HL-60 (cell line): ENCODE results near the gene ATG4D.

Experiments used
- GABPA ChIP-seq: IDR thresholded peaks from 2 replicates; pipeline ENCODE4 v1.6.1; 2012; ENCODE audit warnings: low read depth
- POLR2AphosphoS5 ChIP-seq: IDR thresholded peaks from 2 replicates; pipeline ENCODE4 v1.6.1; 2012; ENCODE audit warnings: low read depth
- TF ChIP-seq, protein P1 (sequence below): IDR thresholded peaks from one replicate; pipeline ENCODE4 v1.5.1; 2011; ENCODE audit warnings: low read length, control low read depth, inconsistent platforms; ENCODE audit not compliant: insufficient read depth
- TF ChIP-seq, protein P2 (sequence below): IDR thresholded peaks from 2 replicates; pipeline ENCODE4 v1.6.1; 2012; ENCODE audit warnings: low read depth; ENCODE audit not compliant: insufficient replicate concordance

DNA sequence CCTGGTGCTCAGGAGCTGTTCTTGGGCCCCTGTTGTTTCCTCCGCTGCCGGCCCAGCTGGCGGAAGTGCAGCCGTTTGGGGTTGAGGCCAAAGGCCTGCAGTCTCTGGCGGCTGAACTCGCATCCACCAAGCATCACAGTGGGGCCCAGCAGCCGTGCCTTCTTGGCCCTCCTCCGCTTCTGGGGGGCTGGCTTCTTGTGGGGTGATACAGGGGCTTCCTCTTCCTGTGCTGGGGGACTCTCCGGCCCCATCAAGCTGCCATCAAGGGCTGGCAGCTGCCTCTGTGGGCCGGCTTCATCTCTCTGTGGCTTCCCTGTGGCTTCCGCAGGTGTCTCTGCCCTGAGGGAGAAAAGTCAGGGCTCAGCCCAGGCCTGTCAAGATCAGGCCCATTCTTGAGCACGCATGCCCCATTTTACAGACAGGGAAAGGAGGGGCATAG, 10.3 kb downstream of the ATG4D start:
- TF ChIP-seq, protein P1, sequence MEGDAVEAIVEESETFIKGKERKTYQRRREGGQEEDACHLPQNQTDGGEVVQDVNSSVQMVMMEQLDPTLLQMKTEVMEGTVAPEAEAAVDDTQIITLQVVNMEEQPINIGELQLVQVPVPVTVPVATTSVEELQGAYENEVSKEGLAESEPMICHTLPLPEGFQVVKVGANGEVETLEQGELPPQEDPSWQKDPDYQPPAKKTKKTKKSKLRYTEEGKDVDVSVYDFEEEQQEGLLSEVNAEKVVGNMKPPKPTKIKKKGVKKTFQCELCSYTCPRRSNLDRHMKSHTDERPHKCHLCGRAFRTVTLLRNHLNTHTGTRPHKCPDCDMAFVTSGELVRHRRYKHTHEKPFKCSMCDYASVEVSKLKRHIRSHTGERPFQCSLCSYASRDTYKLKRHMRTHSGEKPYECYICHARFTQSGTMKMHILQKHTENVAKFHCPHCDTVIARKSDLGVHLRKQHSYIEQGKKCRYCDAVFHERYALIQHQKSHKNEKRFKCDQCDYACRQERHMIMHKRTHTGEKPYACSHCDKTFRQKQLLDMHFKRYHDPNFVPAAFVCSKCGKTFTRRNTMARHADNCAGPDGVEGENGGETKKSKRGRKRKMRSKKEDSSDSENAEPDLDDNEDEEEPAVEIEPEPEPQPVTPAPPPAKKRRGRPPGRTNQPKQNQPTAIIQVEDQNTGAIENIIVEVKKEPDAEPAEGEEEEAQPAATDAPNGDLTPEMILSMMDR, result no peak
- peak; percentile 76 for TF ChIP-seq POLR2AphosphoS5
- peak; percentile 46; the same call in 1 of the 2 replicates for TF ChIP-seq GABPA
- TF ChIP-seq, protein P2, sequence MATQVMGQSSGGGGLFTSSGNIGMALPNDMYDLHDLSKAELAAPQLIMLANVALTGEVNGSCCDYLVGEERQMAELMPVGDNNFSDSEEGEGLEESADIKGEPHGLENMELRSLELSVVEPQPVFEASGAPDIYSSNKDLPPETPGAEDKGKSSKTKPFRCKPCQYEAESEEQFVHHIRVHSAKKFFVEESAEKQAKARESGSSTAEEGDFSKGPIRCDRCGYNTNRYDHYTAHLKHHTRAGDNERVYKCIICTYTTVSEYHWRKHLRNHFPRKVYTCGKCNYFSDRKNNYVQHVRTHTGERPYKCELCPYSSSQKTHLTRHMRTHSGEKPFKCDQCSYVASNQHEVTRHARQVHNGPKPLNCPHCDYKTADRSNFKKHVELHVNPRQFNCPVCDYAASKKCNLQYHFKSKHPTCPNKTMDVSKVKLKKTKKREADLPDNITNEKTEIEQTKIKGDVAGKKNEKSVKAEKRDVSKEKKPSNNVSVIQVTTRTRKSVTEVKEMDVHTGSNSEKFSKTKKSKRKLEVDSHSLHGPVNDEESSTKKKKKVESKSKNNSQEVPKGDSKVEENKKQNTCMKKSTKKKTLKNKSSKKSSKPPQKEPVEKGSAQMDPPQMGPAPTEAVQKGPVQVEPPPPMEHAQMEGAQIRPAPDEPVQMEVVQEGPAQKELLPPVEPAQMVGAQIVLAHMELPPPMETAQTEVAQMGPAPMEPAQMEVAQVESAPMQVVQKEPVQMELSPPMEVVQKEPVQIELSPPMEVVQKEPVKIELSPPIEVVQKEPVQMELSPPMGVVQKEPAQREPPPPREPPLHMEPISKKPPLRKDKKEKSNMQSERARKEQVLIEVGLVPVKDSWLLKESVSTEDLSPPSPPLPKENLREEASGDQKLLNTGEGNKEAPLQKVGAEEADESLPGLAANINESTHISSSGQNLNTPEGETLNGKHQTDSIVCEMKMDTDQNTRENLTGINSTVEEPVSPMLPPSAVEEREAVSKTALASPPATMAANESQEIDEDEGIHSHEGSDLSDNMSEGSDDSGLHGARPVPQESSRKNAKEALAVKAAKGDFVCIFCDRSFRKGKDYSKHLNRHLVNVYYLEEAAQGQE, result peak; percentile 13
